Cerebellar cortex (tissue), 1 donor: ENCODE data around the gene C1QTNF5.

ENCODE experiments used
- DNase-seq: peaks from one replicate; pipeline ENCODE4 v3.0.0-alpha.2; 2015; ENCODE audit warnings: low spot score

Gene C1QTNF5

GRCh38 chr11:119373059-119373920 is 32.6 kb upstream of the C1QTNF5 start:
- no peak for DNase-seq

GRCh38 chr11:119372260-119373058 is 31.8 kb upstream of the C1QTNF5 start:
- no peak for DNase-seq

- DNase-seq: peak; percentile 65
Observed at GRCh38 chr11:119371778-119372182, 31.1 kb upstream of the C1QTNF5 start.

- DNase-seq: no peak
Observed at GRCh38 chr11:119371067-119371601, 30.5 kb upstream of the C1QTNF5 start.

- no peak for DNase-seq
Observed at GRCh38 chr11:119370486-119371046, 29.9 kb upstream of the C1QTNF5 start.

- DNase-seq: no peak
Observed at GRCh38 chr11:119369132-119369925, 28.6 kb upstream of the C1QTNF5 start.

- DNase-seq: no peak
Observed at GRCh38 chr11:119368121-119369034, 27.7 kb upstream of the C1QTNF5 start.

GRCh38 chr11:119367661-119368120 is 27.0 kb upstream of the C1QTNF5 start:
- DNase-seq: no peak

- DNase-seq: no peak
Observed at GRCh38 chr11:119366690-119367620, 26.3 kb upstream of the C1QTNF5 start.

- no peak for DNase-seq
Observed at GRCh38 chr11:119365071-119365591, 24.4 kb upstream of the C1QTNF5 start.

GRCh38 chr11:119363851-119364590 is 23.3 kb upstream of the C1QTNF5 start:
- DNase-seq: peak; percentile 68

- peak; percentile 76 for DNase-seq
Observed at GRCh38 chr11:119363081-119363850, 22.6 kb upstream of the C1QTNF5 start.

- DNase-seq: peak; percentile 82
Observed at GRCh38 chr11:119362741-119363080, 22.0 kb upstream of the C1QTNF5 start.

- DNase-seq: no peak
Observed at GRCh38 chr11:119361941-119362725, 21.4 kb upstream of the C1QTNF5 start.

GRCh38 chr11:119361056-119361787 is 20.5 kb upstream of the C1QTNF5 start:
- DNase-seq: peak; percentile 70
